Keratinocyte (primary cell): ENCODE measurements around the gene POLD4. TPM values are rescaled to one million over a fixed set of nuclear protein-coding genes. Genes with fewer than 3 reads are reported as not detected.

ENCODE experiments used
- DNase-seq: peaks from one replicate; pipeline ENCODE4 v3.0.0-alpha.2; 2011; ENCODE audit warnings: low read depth, missing footprints, low spot score
- FAIRE-seq: peaks from 2 replicates; lab custom pipeline; 2011; peaks lifted over from hg19 to GRCh38; lab: Jason Lieb, UNC
- H2AFZ ChIP-seq: 2 replicates; pipeline ENCODE4 v1.6.0; 2012; ENCODE audit warnings: low read length, control low read depth, inconsistent platforms; ENCODE audit not compliant: control insufficient read depth
- H3K27ac ChIP-seq: 2 replicates; pipeline ENCODE4 v1.5.1; 2011; ENCODE audit warnings: low read length; ENCODE audit not compliant: control insufficient read depth, insufficient read depth
- H3K27me3 ChIP-seq: 3 replicates; pipeline ENCODE4 v1.6.0; 2011; ENCODE audit warnings: low read length; ENCODE audit not compliant: control insufficient read depth, insufficient read depth; ENCODE audit errors: extremely low read depth
- H3K36me3 ChIP-seq, 2 experiments: 2 replicates in 1 of 2; 3 replicates in 1 of 2; pipeline ENCODE4 v1.5.1; 2011; ENCODE audit warnings: low read length in 2 of 2, mild to moderate bottlenecking in 1 of 2; ENCODE audit not compliant: control insufficient read depth in 2 of 2, insufficient read depth in 2 of 2; ENCODE audit errors: extremely low read depth in 1 of 2
- H3K4me1 ChIP-seq: 3 replicates; pipeline ENCODE4 v1.5.1; 2011; ENCODE audit warnings: low read length; ENCODE audit not compliant: control insufficient read depth, insufficient read depth; ENCODE audit errors: extremely low read depth
- H3K4me2 ChIP-seq: 3 replicates; pipeline ENCODE4 v1.6.0; 2011; ENCODE audit warnings: low read depth, low read length; ENCODE audit not compliant: control insufficient read depth, insufficient read depth; ENCODE audit errors: extremely low read depth
- H3K4me3 ChIP-seq, 3 experiments: fragments of 200-600 bp in 1 of 3; sonication (generic) in 1 of 3; 2 replicates in 2 of 3; 3 replicates in 1 of 3; pipeline ENCODE4 v1.5.1; 2011 to 2016; ENCODE audit warnings: low read length in 3 of 3, mild to moderate bottlenecking in 3 of 3, control low read depth in 2 of 3, inconsistent platforms in 1 of 3, low read depth in 1 of 3, mixed read lengths in 1 of 3, mixed run types in 1 of 3, moderate library complexity in 1 of 3; ENCODE audit not compliant: control insufficient read depth in 2 of 3, insufficient read depth in 2 of 3; ENCODE audit errors: extremely low read depth in 1 of 3
- H3K79me2 ChIP-seq: 2 replicates; pipeline ENCODE4 v1.6.0; 2012; ENCODE audit warnings: low read length; ENCODE audit not compliant: control insufficient read depth, insufficient read depth
- H3K9ac ChIP-seq: 3 replicates; pipeline ENCODE4 v1.6.0; 2011; ENCODE audit warnings: low read length; ENCODE audit not compliant: control insufficient read depth, insufficient read depth; ENCODE audit errors: extremely low read depth
- H3K9me1 ChIP-seq: 3 replicates; pipeline ENCODE4 v1.6.0; 2011; ENCODE audit warnings: low read length; ENCODE audit not compliant: control insufficient read depth, insufficient read depth; ENCODE audit errors: extremely low read depth
- H3K9me3 ChIP-seq: 2 replicates; pipeline ENCODE4 v1.5.1; 2012; ENCODE audit warnings: low read depth, low read length; ENCODE audit not compliant: control insufficient read depth
- H4K20me1 ChIP-seq: 3 replicates; pipeline ENCODE4 v1.6.0; 2011; ENCODE audit warnings: low read length; ENCODE audit not compliant: control insufficient read depth, insufficient read depth; ENCODE audit errors: extremely low read depth
- CTCF ChIP-seq, 3 experiments: IDR thresholded peaks in 1 of 3; conservative IDR thresholded peaks in 1 of 3; optimal IDR thresholded peaks in 1 of 3; 2 replicates in 2 of 3; 3 replicates in 1 of 3; pipeline versions ENCODE3 to v1.5.1; 2011; ENCODE audit warnings: low read length in 3 of 3, mild to moderate bottlenecking in 3 of 3, moderate library complexity in 2 of 3, control low read depth in 1 of 3, inconsistent platforms in 1 of 3; ENCODE audit not compliant: insufficient read depth in 2 of 3; ENCODE audit errors: extremely low read depth in 1 of 3
- EZH2 ChIP-seq: IDR thresholded peaks from one replicate; pipeline ENCODE4 v1.6.1; 2012; ENCODE audit warnings: inconsistent platforms, mild to moderate bottlenecking, low read length, moderate library complexity
- dilution Hi-C: fragments of 300-500 bp; cut with MboI; formaldehyde crosslinking; loops from one replicate; pipeline ENCODE4 v1.7.0; 2020; ENCODE audit warnings: low sequenced_read_pairs; ENCODE audit not compliant: extremely low pct_ligation_motif_present
- polyA plus RNA-seq, 5 experiments: library from polyadenylated mRNA; depleted of rRNA in 3 of 5; stranded (reverse) in 3 of 5; stranded (forward) in 1 of 5; unstranded in 1 of 5; fragments of >200 nt; gene quantifications; 1 replicate in 1 of 5; 2 replicates in 3 of 5; 3 replicates in 1 of 5; pipeline versions ENCODE4 v1.2.1 to v1.2.3, GENCODE V29; 2011 to 2012; ENCODE audit warnings: missing spikeins in 2 of 5, low read depth in 1 of 5, low replicate concordance in 1 of 5

Gene POLD4
- polyA plus RNA-seq, 1 donor (not counting 4 experiments of a cell fraction or from before 2014, with no cell fraction given) = 35.7 TPM

GRCh38 chr11:67349457-67349856 lies 3.9 kb downstream of the POLD4 start:
- Histone ChIP-seq H3K9me1 (peaks cover 3% of the 10 kb centered on the region), H3K9ac (no peak overlapping the region), H3K27me3 (no peaks in the 10 kb centered on the region), H4K20me1 (no peaks in the 10 kb centered on the region), H3K4me1 (peaks cover 41% of the 10 kb centered on the region), H3K4me3 (no peak overlapping the region), H3K36me3 (peaks cover 0 to 6% of the 10 kb centered on the region in 2 experiments), H3K9me3 (no peaks in the 10 kb centered on the region), H3K79me2 (peaks cover 8% of the 10 kb centered on the region), H2AFZ (no peak overlapping the region), H3K4me2 (no peak overlapping the region), H3K27ac (no peak overlapping the region)
- dilution Hi-C loops = no loop called here
- no peak for FAIRE-seq
- TF ChIP-seq CTCF (optimal IDR thresholded peaks at IDR 0.05 in 1 of 3, IDR thresholded peaks at IDR 0.05 in 1 of 3, conservative IDR thresholded peaks at IDR 0.05 in 1 of 3; ENCODE audit: extremely low read depth in 1 of 3, insufficient read depth in 2 of 3, low read length in 3 of 3) (no peak), EZH2 (no peak)
- DNase-seq = no peak

GRCh38 chr11:67349036-67349435 lies 4.3 kb downstream of the POLD4 start:
- H3K9me3 ChIP-seq = no peaks in the 10 kb centered on the region
- no peak overlapping the region for H3K27ac ChIP-seq
- no peak for TF ChIP-seq CTCF (optimal IDR thresholded peaks at IDR 0.05 in 1 of 3, IDR thresholded peaks at IDR 0.05 in 1 of 3, conservative IDR thresholded peaks at IDR 0.05 in 1 of 3; ENCODE audit: extremely low read depth in 1 of 3, insufficient read depth in 2 of 3, low read length in 3 of 3)
- TF ChIP-seq EZH2 = no peak
- DNase-seq = no peak
- H3K4me3 ChIP-seq = no peak overlapping the region
- H3K36me3 ChIP-seq = peaks cover 0 to 6% of the 10 kb centered on the region in 2 experiments
- H3K79me2 ChIP-seq = peaks cover 8% of the 10 kb centered on the region
- H4K20me1 ChIP-seq = no peaks in the 10 kb centered on the region
- no peak overlapping the region for H3K4me2 ChIP-seq
- H3K4me1 ChIP-seq = peaks cover 36% of the 10 kb centered on the region
- peaks cover 3% of the 10 kb centered on the region for H3K9me1 ChIP-seq
- H3K27me3 ChIP-seq = no peaks in the 10 kb centered on the region
- dilution Hi-C loops = no loop called here
- no peak overlapping the region for H3K9ac ChIP-seq
- FAIRE-seq = no peak
- H2AFZ ChIP-seq = no peak overlapping the region
